Hepatocyte (in vitro differentiated cells): ENCODE data around the gene PPP2R2C. TPM values are rescaled to one million over a fixed set of nuclear protein-coding genes. Genes with fewer than 3 reads are reported as not detected.
A peak's percentile ranks its signal among the peaks of the same experiment; 100 is the strongest.

Experiments
- DNase-seq: peaks from one replicate; pipeline ENCODE4 v3.0.0-alpha.2; 2016; ENCODE audit warnings: low spot score
- H2AFZ ChIP-seq: fragments of 200-600 bp; sonication (generic); 2 replicates; pipeline ENCODE4 v1.6.0; 2016; ENCODE audit warnings: antibody characterized with exemption, mild to moderate bottlenecking
- H3K27ac ChIP-seq: fragments of 200-600 bp; sonication (generic); 2 replicates; pipeline ENCODE4 v1.5.1; 2016; ENCODE audit warnings: mild to moderate bottlenecking
- H3K27me3 ChIP-seq: fragments of 200-600 bp; sonication (generic); 2 replicates; pipeline ENCODE4 v1.6.1; 2016
- H3K36me3 ChIP-seq: fragments of 200-600 bp; sonication (generic); replicated peaks from 2 replicates; pipeline ENCODE4 v1.5.1; 2016; ENCODE audit warnings: low read depth; ENCODE audit not compliant: insufficient read depth
- H3K4me1 ChIP-seq: fragments of 200-600 bp; sonication (generic); 2 replicates; pipeline ENCODE4 v1.5.1; 2016; ENCODE audit warnings: mild to moderate bottlenecking, moderate library complexity; ENCODE audit not compliant: insufficient read depth
- H3K4me2 ChIP-seq: fragments of 200-600 bp; sonication (generic); 2 replicates; pipeline ENCODE4 v1.6.0; 2016
- H3K4me3 ChIP-seq: fragments of 200-600 bp; sonication (generic); 2 replicates; pipeline ENCODE4 v1.5.1; 2016; ENCODE audit warnings: mild to moderate bottlenecking
- H3K79me2 ChIP-seq: fragments of 200-600 bp; sonication (generic); 2 replicates; pipeline ENCODE4 v1.6.0; 2017; ENCODE audit warnings: mild to moderate bottlenecking
- H3K9me2 ChIP-seq: fragments of 200-600 bp; sonication (generic); replicated peaks from 2 replicates; pipeline ENCODE4 v1.6.0; 2017; ENCODE audit warnings: mild to moderate bottlenecking; ENCODE audit not compliant: insufficient read depth
- H3K9me3 ChIP-seq: fragments of 200-600 bp; sonication (generic); 2 replicates; pipeline ENCODE4 v1.5.1; 2016; ENCODE audit warnings: low read depth, mild to moderate bottlenecking
- H4K20me1 ChIP-seq: fragments of 200-600 bp; sonication (generic); 2 replicates; pipeline ENCODE4 v1.6.0; 2016; ENCODE audit warnings: mild to moderate bottlenecking; ENCODE audit not compliant: insufficient read depth, poor library complexity, severe bottlenecking
- CTCF ChIP-seq: fragments of 200-600 bp; sonication (generic); IDR thresholded peaks from 2 replicates; pipeline ENCODE4 v1.5.1; 2016; ENCODE audit warnings: antibody characterized with exemption, mild to moderate bottlenecking; ENCODE audit not compliant: poor library complexity
- EZH2 ChIP-seq: fragments of 200-600 bp; sonication (generic); IDR thresholded peaks from 2 replicates; pipeline ENCODE4 v1.6.1; 2016; ENCODE audit warnings: antibody characterized with exemption, mild to moderate bottlenecking, borderline replicate concordance
- EZH2phosphoT487 ChIP-seq: fragments of 200-600 bp; sonication (generic); IDR thresholded peaks from one replicate; pipeline ENCODE4 v1.6.1; 2018; ENCODE audit warnings: antibody characterized with exemption, mild to moderate bottlenecking, low read depth, moderate library complexity; ENCODE audit not compliant: unreplicated experiment, severe bottlenecking
- WGBS: methylation state at CpG from one replicate; pipeline ENCODE4 v1.1.6; 2016; ENCODE audit warnings: low lambda C conversion rate; ENCODE audit errors: missing lambda C conversion rate; 5-methylcytosine and 5-hydroxymethylcytosine counted together
- polyA plus RNA-seq: library from polyadenylated mRNA; unstranded; fragments of >200 nt; fragmentation: Nextera tagmentation; extraction: Ambion mirVana; gene quantifications from 2 replicates; pipeline ENCODE4 v1.2.1, GENCODE V29; 2016
- total RNA-seq: library from RNA; depleted of rRNA; stranded (reverse); fragments of >200 nt; gene quantifications from 2 replicates; pipeline ENCODE4 v1.2.3, GENCODE V29; 2014

Gene PPP2R2C
- total and polyA plus RNA-seq, 2 experiments from 2014 or later = 0.35 to 0.67 TPM

- Histone ChIP-seq H3K36me3 (no peaks in the 10 kb centered on the region), H2AFZ (no peak overlapping the region), H4K20me1 (no peaks in the 10 kb centered on the region), H3K27me3 (no peaks in the 10 kb centered on the region), H3K9me2 (no peaks in the 10 kb centered on the region), H3K27ac (no peak overlapping the region), H3K4me3 (no peak overlapping the region), H3K9me3 (no peaks in the 10 kb centered on the region), H3K79me2 (peaks cover 9% of the 10 kb centered on the region), H3K4me2 (no peak overlapping the region), H3K4me1 (peaks cover 26% of the 10 kb centered on the region)
- TF ChIP-seq EZH2 (no peak), EZH2phosphoT487 (no peak), CTCF (no peak)
- no peak for DNase-seq
- 94% methylated on average over 18 of the region's 20 CpGs for WGBS
Observed at GRCh38 chr4:6281436-6282313, 190.7 kb downstream of the PPP2R2C start.

GRCh38 chr4:6280365-6280996 is 191.9 kb downstream of the PPP2R2C start:
- no peaks in the 10 kb centered on the region for H3K9me3 ChIP-seq
- no peak for TF ChIP-seq CTCF
- TF ChIP-seq EZH2phosphoT487 = no peak
- no peak for TF ChIP-seq EZH2
- H3K4me2 ChIP-seq = no peak overlapping the region
- H3K36me3 ChIP-seq = no peaks in the 10 kb centered on the region
- H3K9me2 ChIP-seq = no peaks in the 10 kb centered on the region
- no peaks in the 10 kb centered on the region for H4K20me1 ChIP-seq
- no peak overlapping the region for H3K4me3 ChIP-seq
- 83% methylated on average over 16 of the region's 16 CpGs for WGBS
- no peak for DNase-seq
- H3K27me3 ChIP-seq = no peaks in the 10 kb centered on the region
- no peak overlapping the region for H2AFZ ChIP-seq
- H3K4me1 ChIP-seq = peaks cover 31% of the 10 kb centered on the region
- H3K79me2 ChIP-seq = peaks cover 10% of the 10 kb centered on the region
- H3K27ac ChIP-seq = no peak overlapping the region

GRCh38 chr4:6279582-6280289 is 192.7 kb downstream of the PPP2R2C start:
- Histone ChIP-seq H4K20me1 (no peaks in the 10 kb centered on the region), H3K36me3 (no peaks in the 10 kb centered on the region)

More at GRCh38 chr4:6279582-6280289, 192.7 kb downstream of the PPP2R2C start:
- Histone ChIP-seq H3K4me1 (peaks cover 31% of the 10 kb centered on the region), H3K9me2 (no peaks in the 10 kb centered on the region), H3K4me3 (no peak overlapping the region), H3K9me3 (no peaks in the 10 kb centered on the region), H3K79me2 (peaks cover 17% of the 10 kb centered on the region), H3K27ac (peak overlapping the region; percentile 71), H2AFZ (no peak overlapping the region), H3K27me3 (no peaks in the 10 kb centered on the region), H3K4me2 (no peak overlapping the region)
- TF ChIP-seq EZH2phosphoT487 (no peak), CTCF (no peak), EZH2 (no peak)
- 95% methylated on average over 14 of the region's 14 CpGs for WGBS
- no peak for DNase-seq
